Esophagus squamous epithelium (tissue), 5 donors: ENCODE results near the gene LBHD2. TPM values are rescaled to one million over a fixed set of nuclear protein-coding genes. Genes with fewer than 3 reads are reported as not detected.

Source experiments
- DNase-seq: peaks from one replicate; lab custom pipeline; 2025; lab: John Stamatoyannopoulos, UW
- H3K27ac ChIP-seq, 4 donors: fragments of 200-600 bp; sonication (generic); one replicate each; pipeline ENCODE4 v1.5.1; 2016 to 2019; ENCODE audit warnings: mild to moderate bottlenecking in 1 of 4
- H3K27me3 ChIP-seq, 4 donors: fragments of 200-600 bp; sonication (generic); 1 replicate in 3 of 4; 2 replicates in 1 of 4; pipeline versions ENCODE4 v1.5.1 to v1.6.0; 2017 to 2021; ENCODE audit warnings: antibody characterized with exemption in 1 of 4
- H3K36me3 ChIP-seq, 3 donors: fragments of 200-600 bp; sonication (generic); one replicate each; pipeline ENCODE4 v1.5.1; 2016 to 2019
- H3K4me1 ChIP-seq, 3 donors: fragments of 200-600 bp; sonication (generic); one replicate each; pipeline ENCODE4 v1.5.1; 2017 to 2019
- H3K4me3 ChIP-seq, 4 donors: fragments of 200-600 bp; sonication (generic); 1 replicate in 3 of 4; 2 replicates in 1 of 4; pipeline ENCODE4 v1.5.1; 2016 to 2019; ENCODE audit warnings: mild to moderate bottlenecking in 2 of 4, moderate library complexity in 1 of 4
- H3K9me3 ChIP-seq, 3 donors: fragments of 200-600 bp; sonication (generic); one replicate each; pipeline ENCODE4 v1.5.1; 2016 to 2019
- CTCF ChIP-seq, 6 experiments: fragments of 450-650 bp in 4 of 6; fragments of 200-600 bp in 2 of 6; sonication (generic) in 2 of 6; IDR thresholded peaks; one replicate each; pipeline ENCODE4 v1.5.1; 2016 to 2019; ENCODE audit warnings: antibody characterized with exemption in 6 of 6, mild to moderate bottlenecking in 4 of 6, moderate library complexity in 4 of 6
- POLR2A ChIP-seq, 4 donors: fragments of 450-650 bp; IDR thresholded peaks; one replicate each; pipeline ENCODE4 v1.6.1; 2017; ENCODE audit warnings: antibody characterized with exemption in 4 of 4, mild to moderate bottlenecking in 4 of 4, moderate library complexity in 3 of 4
- WGBS, 2 donors: methylation state at CpG; one replicate each; pipeline ENCODE4 v1.1.5; 2018; 5-methylcytosine and 5-hydroxymethylcytosine counted together
- intact Hi-C: fragments of 100-400 bp; cut with DNase I; formaldehyde crosslinking; loops from one replicate; pipeline ENCODE4 v1.15.0; 2022
- total RNA-seq, 4 donors: library from RNA; depleted of rRNA; stranded (reverse); fragments of >200 nt; gene quantifications; one replicate each; pipeline ENCODE4 v1.1.0, GENCODE V29; 2016
- donor health status: DM: yes; HTN: yes; CAD: no.

LBHD2 gene
- total RNA-seq, 4 donors from 2014 or later: 1.1 TPM; not detected in 3

GRCh38 chr14:103133210-103134140 is 49.5 kb downstream of the LBHD2 start:
- no peak for DNase-seq
- no peak overlapping the region for H3K27ac ChIP-seq
- H3K36me3 ChIP-seq: peaks cover 10 to 69% (median 16%) of the 10 kb centered on the region in 3 donors
- WGBS, 2 donors: 90 to 100% methylated on average over 4 to 10 of the region's 25 CpGs
- TF ChIP-seq CTCF (IDR thresholded peaks at IDR 0.05): no peak
- no peak for TF ChIP-seq POLR2A (IDR thresholded peaks at IDR 0.05)
- H3K4me1 ChIP-seq: peaks cover 55 to 74% (median 63%) of the 10 kb centered on the region in 3 donors
- peaks cover 0 to 3% (median 0%) of the 10 kb centered on the region in 4 donors for H3K27me3 ChIP-seq
- intact Hi-C loops: no loop called here
- H3K4me3 ChIP-seq: no peak overlapping the region
- no peaks in the 10 kb centered on the region for H3K9me3 ChIP-seq

DNA sequence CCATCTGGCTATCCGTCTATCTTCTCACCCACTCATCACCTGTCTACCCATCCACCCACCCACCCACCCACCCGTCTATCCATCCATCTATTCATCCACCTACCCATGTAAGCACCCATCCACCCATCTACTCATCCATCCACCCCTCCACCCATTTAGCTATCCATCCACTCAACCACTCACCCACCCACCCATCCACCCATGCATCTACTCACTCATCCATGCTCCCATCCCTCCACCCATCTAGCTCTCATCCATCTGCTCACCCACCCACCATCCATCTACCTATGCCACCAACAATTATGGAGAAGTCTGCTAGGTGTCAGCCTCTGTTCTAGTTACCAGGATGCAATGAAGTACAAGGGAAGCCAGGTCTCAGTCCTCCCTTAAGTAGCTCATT is 50.4 kb downstream of the LBHD2 start:
- no peak for TF ChIP-seq CTCF (IDR thresholded peaks at IDR 0.05)
- TF ChIP-seq POLR2A (IDR thresholded peaks at IDR 0.05): no peak
- H3K36me3 ChIP-seq: peaks cover 10 to 69% (median 16%) of the 10 kb centered on the region in 3 donors
- DNase-seq: no peak
- H3K4me3 ChIP-seq: no peak overlapping the region
- H3K9me3 ChIP-seq: no peaks in the 10 kb centered on the region
- H3K4me1 ChIP-seq: peaks cover 55 to 74% (median 63%) of the 10 kb centered on the region in 3 donors
- peaks cover 0 to 7% (median 0%) of the 10 kb centered on the region in 4 donors for H3K27me3 ChIP-seq
- H3K27ac ChIP-seq: no peak overlapping the region
- 48 to 97% methylated on average over 2 of the region's 2 CpGs for WGBS, 2 donors
- intact Hi-C loops: no loop called here

DNA sequence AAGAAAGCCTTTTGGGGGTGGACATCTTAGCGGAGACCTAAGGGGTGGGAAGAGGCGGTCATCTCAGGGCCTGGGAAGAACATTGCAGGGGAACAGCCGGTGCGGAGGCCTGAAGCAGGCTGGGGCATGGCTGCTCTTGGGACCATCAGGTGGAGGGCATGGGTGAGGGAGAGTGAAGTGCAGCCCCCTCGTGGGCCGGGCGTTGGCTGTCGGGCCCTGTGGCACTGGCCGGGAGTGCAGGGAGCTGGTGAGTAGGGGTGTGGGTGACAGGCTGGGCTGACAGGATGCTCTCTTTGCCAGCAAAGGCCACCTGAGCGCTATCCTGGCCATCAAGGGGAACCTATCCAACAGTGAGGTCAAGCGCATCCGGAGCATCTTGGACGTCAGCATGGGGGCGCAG is 50.9 kb downstream of the LBHD2 start:
- peaks cover 10 to 64% (median 16%) of the 10 kb centered on the region in 3 donors for H3K36me3 ChIP-seq
- 89 to 100% methylated on average over 2 to 9 of the region's 14 CpGs for WGBS, 2 donors
- no peak for DNase-seq
- no peak overlapping the region for H3K4me3 ChIP-seq
- TF ChIP-seq POLR2A (IDR thresholded peaks at IDR 0.05): no peak
- no peak for TF ChIP-seq CTCF (IDR thresholded peaks at IDR 0.05)
- peaks cover 0 to 7% (median 0%) of the 10 kb centered on the region in 4 donors for H3K27me3 ChIP-seq
- no peaks in the 10 kb centered on the region for H3K9me3 ChIP-seq
- intact Hi-C loops: no loop called here
- peak overlapping the region in 1 of 4 donors; percentile 91 for H3K27ac ChIP-seq
- H3K4me1 ChIP-seq: peaks cover 49 to 74% (median 59%) of the 10 kb centered on the region in 3 donors

GRCh38 chr14:103135333-103136260 is 51.6 kb downstream of the LBHD2 start:
- intact Hi-C loops: no loop called here
- TF ChIP-seq CTCF (IDR thresholded peaks at IDR 0.05): no peak
- TF ChIP-seq POLR2A (IDR thresholded peaks at IDR 0.05): no peak
- peaks cover 43 to 74% (median 52%) of the 10 kb centered on the region in 3 donors for H3K4me1 ChIP-seq
- no peak overlapping the region for H3K4me3 ChIP-seq
- peaks cover 10 to 57% (median 16%) of the 10 kb centered on the region in 3 donors for H3K36me3 ChIP-seq
- H3K27ac ChIP-seq: peak overlapping the region; percentile 47 to 91 (median 88)
- 56 to 80% methylated on average over 1 to 14 of the region's 26 CpGs for WGBS, 2 donors
- DNase-seq: no peak
- peaks cover 0 to 7% (median 0%) of the 10 kb centered on the region in 4 donors for H3K27me3 ChIP-seq
- no peaks in the 10 kb centered on the region for H3K9me3 ChIP-seq
